GM12878 (cell line): ENCODE measurements around the gene ADAMTSL3. TPM values are rescaled to one million over a fixed set of nuclear protein-coding genes. Genes with fewer than 3 reads are reported as not detected.

Experiments used
- ATF3 ChIP-seq: IDR thresholded peaks from 2 replicates; pipeline ENCODE4 v1.6.1; 2011; ENCODE audit warnings: low read depth, mild to moderate bottlenecking, low read length, moderate library complexity, borderline replicate concordance; ENCODE audit errors: extremely low read depth
- BCLAF1 ChIP-seq: fragments of 450-650 bp; IDR thresholded peaks from 2 replicates; pipeline ENCODE4 v1.6.1; 2017; ENCODE audit warnings: antibody characterized with exemption, mild to moderate bottlenecking, moderate library complexity
- EP300 ChIP-seq, 2 experiments: fragments of 150-350 bp in 1 of 2; IDR thresholded peaks; 2 replicates each; pipeline ENCODE4 v1.6.1; 2011 to 2012; ENCODE audit warnings: low read depth in 2 of 2, low read length in 2 of 2, borderline replicate concordance in 1 of 2, improper control_type of control experiment in 1 of 2, inconsistent platforms in 1 of 2; ENCODE audit not compliant: control insufficient read depth in 1 of 2
- FOXK2 ChIP-seq: fragments of 450-650 bp; IDR thresholded peaks from 2 replicates; pipeline ENCODE4 v1.6.1; 2017; ENCODE audit warnings: mild to moderate bottlenecking, moderate library complexity
- KAT2A ChIP-seq: conservative IDR thresholded peaks from 2 replicates; pipeline ENCODE4 v1.6.1; 2011; ENCODE audit warnings: low read depth, low read length; ENCODE audit not compliant: control insufficient read depth
- KDM1A ChIP-seq: fragments of 200-600 bp; sonication (generic); IDR thresholded peaks from 2 replicates; pipeline ENCODE4 v1.6.1; 2016; ENCODE audit warnings: borderline replicate concordance
- KLF5 ChIP-seq: fragments of 450-650 bp; IDR thresholded peaks from 2 replicates; pipeline ENCODE4 v1.6.1; 2014; ENCODE audit warnings: mild to moderate bottlenecking; ENCODE audit not compliant: partially characterized antibody
- LARP7 ChIP-seq: fragments of 450-650 bp; IDR thresholded peaks from 2 replicates; pipeline ENCODE4 v1.6.1; 2017; ENCODE audit warnings: mild to moderate bottlenecking
- SP1 ChIP-seq: IDR thresholded peaks from one replicate; pipeline ENCODE4 v1.6.1; 2011; ENCODE audit warnings: low read depth, low read length
- SPI1 ChIP-seq: IDR thresholded peaks from 2 replicates; pipeline ENCODE4 v1.6.1; 2011; ENCODE audit warnings: low read depth, mild to moderate bottlenecking, low read length, moderate library complexity, borderline replicate concordance; ENCODE audit not compliant: insufficient read depth
- SRF ChIP-seq, 2 experiments: IDR thresholded peaks; 2 replicates each; pipeline ENCODE4 v1.6.1; 2011; ENCODE audit warnings: low read depth in 2 of 2, low read length in 2 of 2, mild to moderate bottlenecking in 1 of 2, moderate library complexity in 1 of 2
- ZBTB40 ChIP-seq: fragments of 450-650 bp; IDR thresholded peaks from 2 replicates; pipeline ENCODE4 v1.6.1; 2016; ENCODE audit warnings: mild to moderate bottlenecking, moderate library complexity, borderline replicate concordance
- ZNF384 ChIP-seq: IDR thresholded peaks from 2 replicates; pipeline ENCODE4 v1.6.1; 2012; ENCODE audit warnings: low read depth, mild to moderate bottlenecking, low read length, improper control_type of control experiment, borderline replicate concordance
- polyA plus RNA-seq, 11 experiments: library from polyadenylated mRNA; depleted of rRNA in 4 of 11; unstranded in 6 of 11; stranded (reverse) in 5 of 11; fragments of >200 nt; fragmentation: Nextera tagmentation in 4 of 11; fragmentation: Illumina TruSeq in 1 of 11; extraction: Ambion mirVana in 4 of 11; extraction: Trizol in 1 of 11; gene quantifications; 1 replicate in 1 of 11; 2 replicates in 10 of 11; pipeline versions ENCODE4 v1.2.1 to v1.2.3, GENCODE V29; 2011 to 2016; ENCODE audit warnings: inconsistent platforms in 2 of 11, missing spikeins in 2 of 11, low read depth in 1 of 11
- total RNA-seq, 4 experiments: library from RNA; depleted of rRNA in 3 of 4; stranded (reverse); fragments of >200 nt in 3 of 4; fragmentation: Illumina TruSeq in 1 of 4; extraction: Trizol in 1 of 4; gene quantifications; 2 replicates each; pipeline versions ENCODE4 v1.2.1 to v1.2.3, GENCODE V29; 2013 to 2021
- TF ChIP-seq, protein P1 (sequence below): fragments of 450-650 bp; IDR thresholded peaks from 2 replicates; pipeline ENCODE4 v1.6.1; 2017; ENCODE audit warnings: mild to moderate bottlenecking, moderate library complexity
- TF ChIP-seq, protein P2 (sequence below): fragments of 450-650 bp; IDR thresholded peaks from 2 replicates; pipeline ENCODE4 v1.6.1; 2018; ENCODE audit warnings: mild to moderate bottlenecking, low read depth, moderate library complexity; ENCODE audit not compliant: partially characterized antibody

ADAMTSL3 gene
- total and polyA plus RNA-seq, 10 of the 15 experiments (the other 5 are each of a cell fraction or from before 2014, with no cell fraction given) = 0.01 to 0.28 (median 0.13) TPM

- TF ChIP-seq, protein P1, sequence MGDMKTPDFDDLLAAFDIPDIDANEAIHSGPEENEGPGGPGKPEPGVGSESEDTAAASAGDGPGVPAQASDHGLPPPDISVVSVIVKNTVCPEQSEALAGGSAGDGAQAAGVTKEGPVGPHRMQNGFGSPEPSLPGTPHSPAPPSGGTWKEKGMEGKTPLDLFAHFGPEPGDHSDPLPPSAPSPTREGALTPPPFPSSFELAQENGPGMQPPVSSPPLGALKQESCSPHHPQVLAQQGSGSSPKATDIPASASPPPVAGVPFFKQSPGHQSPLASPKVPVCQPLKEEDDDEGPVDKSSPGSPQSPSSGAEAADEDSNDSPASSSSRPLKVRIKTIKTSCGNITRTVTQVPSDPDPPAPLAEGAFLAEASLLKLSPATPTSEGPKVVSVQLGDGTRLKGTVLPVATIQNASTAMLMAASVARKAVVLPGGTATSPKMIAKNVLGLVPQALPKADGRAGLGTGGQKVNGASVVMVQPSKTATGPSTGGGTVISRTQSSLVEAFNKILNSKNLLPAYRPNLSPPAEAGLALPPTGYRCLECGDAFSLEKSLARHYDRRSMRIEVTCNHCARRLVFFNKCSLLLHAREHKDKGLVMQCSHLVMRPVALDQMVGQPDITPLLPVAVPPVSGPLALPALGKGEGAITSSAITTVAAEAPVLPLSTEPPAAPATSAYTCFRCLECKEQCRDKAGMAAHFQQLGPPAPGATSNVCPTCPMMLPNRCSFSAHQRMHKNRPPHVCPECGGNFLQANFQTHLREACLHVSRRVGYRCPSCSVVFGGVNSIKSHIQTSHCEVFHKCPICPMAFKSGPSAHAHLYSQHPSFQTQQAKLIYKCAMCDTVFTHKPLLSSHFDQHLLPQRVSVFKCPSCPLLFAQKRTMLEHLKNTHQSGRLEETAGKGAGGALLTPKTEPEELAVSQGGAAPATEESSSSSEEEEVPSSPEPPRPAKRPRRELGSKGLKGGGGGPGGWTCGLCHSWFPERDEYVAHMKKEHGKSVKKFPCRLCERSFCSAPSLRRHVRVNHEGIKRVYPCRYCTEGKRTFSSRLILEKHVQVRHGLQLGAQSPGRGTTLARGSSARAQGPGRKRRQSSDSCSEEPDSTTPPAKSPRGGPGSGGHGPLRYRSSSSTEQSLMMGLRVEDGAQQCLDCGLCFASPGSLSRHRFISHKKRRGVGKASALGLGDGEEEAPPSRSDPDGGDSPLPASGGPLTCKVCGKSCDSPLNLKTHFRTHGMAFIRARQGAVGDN = no peak
- no peak for TF ChIP-seq BCLAF1
- no peak for TF ChIP-seq SP1
- no peak for TF ChIP-seq KLF5
- TF ChIP-seq, protein P2, sequence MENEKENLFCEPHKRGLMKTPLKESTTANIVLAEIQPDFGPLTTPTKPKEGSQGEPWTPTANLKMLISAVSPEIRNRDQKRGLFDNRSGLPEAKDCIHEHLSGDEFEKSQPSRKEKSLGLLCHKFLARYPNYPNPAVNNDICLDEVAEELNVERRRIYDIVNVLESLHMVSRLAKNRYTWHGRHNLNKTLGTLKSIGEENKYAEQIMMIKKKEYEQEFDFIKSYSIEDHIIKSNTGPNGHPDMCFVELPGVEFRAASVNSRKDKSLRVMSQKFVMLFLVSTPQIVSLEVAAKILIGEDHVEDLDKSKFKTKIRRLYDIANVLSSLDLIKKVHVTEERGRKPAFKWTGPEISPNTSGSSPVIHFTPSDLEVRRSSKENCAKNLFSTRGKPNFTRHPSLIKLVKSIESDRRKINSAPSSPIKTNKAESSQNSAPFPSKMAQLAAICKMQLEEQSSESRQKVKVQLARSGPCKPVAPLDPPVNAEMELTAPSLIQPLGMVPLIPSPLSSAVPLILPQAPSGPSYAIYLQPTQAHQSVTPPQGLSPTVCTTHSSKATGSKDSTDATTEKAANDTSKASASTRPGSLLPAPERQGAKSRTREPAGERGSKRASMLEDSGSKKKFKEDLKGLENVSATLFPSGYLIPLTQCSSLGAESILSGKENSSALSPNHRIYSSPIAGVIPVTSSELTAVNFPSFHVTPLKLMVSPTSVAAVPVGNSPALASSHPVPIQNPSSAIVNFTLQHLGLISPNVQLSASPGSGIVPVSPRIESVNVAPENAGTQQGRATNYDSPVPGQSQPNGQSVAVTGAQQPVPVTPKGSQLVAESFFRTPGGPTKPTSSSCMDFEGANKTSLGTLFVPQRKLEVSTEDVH = no peak
- TF ChIP-seq KAT2A = no peak
- TF ChIP-seq FOXK2 = no peak
- no peak for TF ChIP-seq LARP7
- TF ChIP-seq ATF3 = no peak
- TF ChIP-seq KDM1A = no peak
- no peak for TF ChIP-seq ZNF384
- TF ChIP-seq SPI1 = no peak
- no peak for TF ChIP-seq ZBTB40
- no peak for TF ChIP-seq SRF (IDR thresholded peaks at IDR 0.05; ENCODE audit: low read depth in 2 of 2, low read length in 2 of 2)
- no peak for TF ChIP-seq EP300 (IDR thresholded peaks at IDR 0.05; ENCODE audit: borderline replicate concordance in 1 of 2, control insufficient read depth in 1 of 2, low read depth in 2 of 2, low read length in 2 of 2)
- TF ChIP-seq, all 136 proteins: peak for 0
Measured at GRCh38 chr15:83971992-83972391, 318.1 kb downstream of the ADAMTSL3 start (continued).
